Colonic mucosa (tissue), 4 donors: ENCODE data around the gene GXYLT2. TPM values are rescaled to one million over a fixed set of nuclear protein-coding genes. Genes with fewer than 3 reads are reported as not detected.

Experiments
- DNase-seq: peaks from one replicate; pipeline ENCODE4 v3.0.0-alpha.2; 2020
- H3K27ac ChIP-seq: fragments of 200-600 bp; one replicate; pipeline ENCODE4 v1.8.0; 2021
- H3K27me3 ChIP-seq: fragments of 200-600 bp; one replicate; pipeline ENCODE4 v1.8.0; 2021
- H3K36me3 ChIP-seq: fragments of 200-600 bp; one replicate; pipeline ENCODE4 v1.8.0; 2021
- H3K4me1 ChIP-seq: fragments of 200-600 bp; one replicate; pipeline ENCODE4 v1.8.0; 2021; ENCODE audit warnings: mild to moderate bottlenecking
- H3K4me3 ChIP-seq: fragments of 200-600 bp; one replicate; pipeline ENCODE4 v1.8.0; 2021
- H3K9ac ChIP-seq, 2 donors: one replicate each; pipeline ENCODE4 v1.7.0; 2013; ENCODE audit warnings: control low read depth in 2 of 2, low read depth in 2 of 2, low read length in 2 of 2
- H3K9me3 ChIP-seq: fragments of 200-600 bp; one replicate; pipeline ENCODE4 v1.8.0; 2021
- intact Hi-C: fragments of 100-400 bp; cut with DNase I; formaldehyde crosslinking; loops from one replicate; pipeline ENCODE4 v1.14.1; 2022
- total RNA-seq, 2 donors: library from RNA; stranded (reverse); fragmentation: NEBNext Ultra II Directional in 1 of 2; extraction: Animal tissue kit (Norgen Biotek cat#: 25700) in 1 of 2; gene quantifications; one replicate each; pipeline ENCODE4 v1.2.1, GENCODE V29; 2021
- TF ChIP-seq, protein P1 (sequence below): fragments of 200-600 bp; IDR thresholded peaks from one replicate; pipeline ENCODE4 v1.8.0; 2022; ENCODE audit warnings: antibody characterized with exemption, mild to moderate bottlenecking
- donor health status: healthy.
- donor health status: DM: no; HTN: no; CAD: no.
- donor health status: DM: no; HTN: no; CAD: no.

GXYLT2 gene
- total RNA-seq, 2 donors from 2014 or later = 7.3 to 8.4 TPM

DNA sequence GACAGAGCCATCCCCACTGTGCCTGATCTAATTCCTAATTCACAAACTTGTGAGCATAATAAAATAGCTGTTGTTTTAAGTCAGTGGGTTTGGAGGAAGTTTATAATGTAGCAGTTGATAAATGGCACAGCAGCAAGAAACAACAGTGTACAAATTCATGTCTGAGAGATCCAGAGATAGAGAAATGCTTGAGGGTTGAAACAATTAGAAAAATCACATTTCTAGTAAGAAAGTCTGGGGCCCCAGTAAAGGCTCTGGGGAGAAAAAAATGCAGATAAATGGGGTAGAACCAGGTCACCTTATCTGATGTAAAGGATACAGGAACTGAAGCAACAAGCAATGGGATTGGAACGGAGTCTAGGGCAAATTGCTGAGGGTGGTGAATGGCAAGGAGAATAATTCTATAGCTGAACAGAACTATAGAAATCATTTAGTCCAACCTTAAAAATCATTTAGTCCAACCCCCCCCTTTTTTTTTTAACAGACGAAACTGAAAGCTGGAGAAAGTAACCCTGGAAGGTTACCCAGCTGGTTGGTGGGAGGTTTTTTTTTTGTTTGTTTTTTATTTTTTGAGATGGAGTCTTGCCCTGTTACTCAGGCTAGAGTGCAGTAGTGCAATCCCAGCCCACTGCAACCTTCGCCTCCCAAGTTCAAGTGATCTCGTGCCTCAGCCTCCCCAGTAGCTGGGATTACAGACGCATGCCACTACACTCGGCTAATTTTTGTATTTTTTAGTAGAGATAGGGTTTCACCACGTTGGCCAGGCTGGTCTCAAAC, 25.3 kb upstream of the GXYLT2 start:
- Histone ChIP-seq H3K27me3 (no peaks in the 10 kb centered on the region), H3K9ac (no peak overlapping the region), H3K36me3 (no peaks in the 10 kb centered on the region), H3K4me1 (no peaks in the 10 kb centered on the region), H3K9me3 (no peaks in the 10 kb centered on the region), H3K4me3 (no peak overlapping the region), H3K27ac (no peak overlapping the region)
- no peak for DNase-seq
- intact Hi-C loops = no loop called here
- TF ChIP-seq, protein P1, sequence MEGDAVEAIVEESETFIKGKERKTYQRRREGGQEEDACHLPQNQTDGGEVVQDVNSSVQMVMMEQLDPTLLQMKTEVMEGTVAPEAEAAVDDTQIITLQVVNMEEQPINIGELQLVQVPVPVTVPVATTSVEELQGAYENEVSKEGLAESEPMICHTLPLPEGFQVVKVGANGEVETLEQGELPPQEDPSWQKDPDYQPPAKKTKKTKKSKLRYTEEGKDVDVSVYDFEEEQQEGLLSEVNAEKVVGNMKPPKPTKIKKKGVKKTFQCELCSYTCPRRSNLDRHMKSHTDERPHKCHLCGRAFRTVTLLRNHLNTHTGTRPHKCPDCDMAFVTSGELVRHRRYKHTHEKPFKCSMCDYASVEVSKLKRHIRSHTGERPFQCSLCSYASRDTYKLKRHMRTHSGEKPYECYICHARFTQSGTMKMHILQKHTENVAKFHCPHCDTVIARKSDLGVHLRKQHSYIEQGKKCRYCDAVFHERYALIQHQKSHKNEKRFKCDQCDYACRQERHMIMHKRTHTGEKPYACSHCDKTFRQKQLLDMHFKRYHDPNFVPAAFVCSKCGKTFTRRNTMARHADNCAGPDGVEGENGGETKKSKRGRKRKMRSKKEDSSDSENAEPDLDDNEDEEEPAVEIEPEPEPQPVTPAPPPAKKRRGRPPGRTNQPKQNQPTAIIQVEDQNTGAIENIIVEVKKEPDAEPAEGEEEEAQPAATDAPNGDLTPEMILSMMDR = no peak

DNA sequence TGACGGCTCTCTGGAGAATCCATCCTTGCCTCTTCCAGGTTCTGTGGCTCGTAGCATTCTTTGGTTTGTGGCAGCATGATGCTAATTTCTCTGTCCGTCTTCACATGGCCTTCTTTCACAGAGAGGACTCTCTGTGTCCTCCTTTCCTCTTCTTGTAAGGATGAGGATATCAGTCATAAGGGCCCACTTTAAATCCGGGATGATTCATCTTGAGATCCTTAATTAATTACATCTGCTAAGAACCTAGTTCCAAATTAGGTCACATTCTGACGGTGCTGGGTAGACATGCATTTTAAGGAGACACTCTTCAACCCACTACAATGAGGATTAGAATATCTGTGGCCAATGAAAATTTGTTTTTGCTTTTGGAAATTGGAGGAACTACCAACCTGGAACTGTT, 15.7 kb upstream of the GXYLT2 start:
- no peak overlapping the region for H3K9ac ChIP-seq
- intact Hi-C loops = no loop called here

DNA sequence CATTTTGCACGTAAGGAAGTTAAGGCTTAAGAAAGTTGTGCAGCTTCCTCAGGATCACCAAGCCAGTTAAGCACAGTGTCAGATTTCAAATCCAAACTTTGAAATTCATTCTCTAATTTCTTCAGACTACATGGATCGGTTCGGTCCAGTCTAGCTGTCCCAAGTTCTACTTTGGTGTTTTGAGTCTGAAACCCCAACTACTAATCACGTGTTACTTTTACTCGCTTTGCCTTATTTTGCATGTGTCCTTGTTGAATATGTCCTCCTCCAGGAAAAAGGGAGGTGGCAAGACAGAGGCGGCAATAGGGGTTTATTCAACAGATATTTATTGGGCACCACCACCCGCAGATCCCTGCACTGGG, 522 bp upstream of the GXYLT2 start:
- intact Hi-C loops = no loop called here
- H3K9me3 ChIP-seq = no peaks in the 10 kb centered on the region
- H3K4me1 ChIP-seq = no peaks in the 10 kb centered on the region
- H3K27me3 ChIP-seq = no peaks in the 10 kb centered on the region
- TF ChIP-seq, protein P1 = no peak
- H3K36me3 ChIP-seq = no peaks in the 10 kb centered on the region
- peak; percentile 24 for DNase-seq
- peak overlapping the region; percentile 31 for H3K4me3 ChIP-seq
- H3K9ac ChIP-seq = peak overlapping the region in 1 of 2 donors; percentile 67
- peak overlapping the region; percentile 11 for H3K27ac ChIP-seq

More for the DNA sequence above, 15.7 kb upstream of the GXYLT2 start:
- no peaks in the 10 kb centered on the region for H3K27me3 ChIP-seq
- no peak for DNase-seq
- H3K9me3 ChIP-seq = no peaks in the 10 kb centered on the region
- no peaks in the 10 kb centered on the region for H3K36me3 ChIP-seq
- TF ChIP-seq, protein P1 = no peak
- H3K27ac ChIP-seq = no peak overlapping the region
- H3K4me1 ChIP-seq = no peaks in the 10 kb centered on the region
- H3K4me3 ChIP-seq = no peak overlapping the region

DNA sequence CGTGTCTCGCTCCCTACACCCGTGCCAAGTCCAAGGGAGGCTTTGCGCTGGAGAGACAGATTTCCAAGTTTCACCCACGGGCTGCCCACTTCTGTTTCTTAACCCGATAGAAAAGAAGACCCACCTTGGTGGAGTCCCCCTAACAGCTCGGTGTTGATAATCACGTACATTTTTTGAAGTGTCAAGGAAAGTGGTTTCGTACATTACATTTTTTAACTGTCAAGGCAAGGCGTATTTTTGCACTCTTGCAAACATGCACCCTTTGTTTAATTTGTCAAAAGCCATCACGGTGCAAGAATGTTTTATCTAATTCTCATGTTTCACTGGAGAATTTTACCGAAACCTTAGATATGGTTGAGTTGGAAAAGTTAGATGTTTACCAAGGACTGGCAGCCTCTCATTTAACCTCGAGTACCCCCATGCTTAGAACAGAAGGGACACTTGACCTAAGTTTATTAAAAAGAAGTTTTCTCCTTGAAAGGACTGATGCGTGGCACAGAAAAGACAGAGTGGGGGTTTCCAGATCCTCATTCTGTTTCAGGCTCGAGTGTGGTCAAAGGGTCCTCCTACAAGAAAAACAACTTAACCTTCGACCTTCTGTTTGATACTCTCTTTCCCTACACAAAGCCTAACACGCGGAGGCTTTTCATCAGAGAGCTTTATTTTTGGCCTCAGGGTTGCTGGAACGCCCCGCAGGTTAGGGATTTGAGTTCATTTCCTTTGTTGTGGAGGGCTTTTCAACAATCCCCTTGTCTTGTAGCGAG, 882 bp downstream of the GXYLT2 start:
- peak overlapping the region; percentile 22 for H3K4me3 ChIP-seq
- H3K9ac ChIP-seq = peak overlapping the region; percentile 40 to 76
- H3K4me1 ChIP-seq = no peaks in the 10 kb centered on the region
- TF ChIP-seq, protein P1 = no peak
- H3K9me3 ChIP-seq = no peaks in the 10 kb centered on the region
- no peak overlapping the region for H3K27ac ChIP-seq
- peak; percentile 38 for DNase-seq
- intact Hi-C loops = no loop called here
- H3K27me3 ChIP-seq = no peaks in the 10 kb centered on the region
- H3K36me3 ChIP-seq = no peaks in the 10 kb centered on the region

DNA sequence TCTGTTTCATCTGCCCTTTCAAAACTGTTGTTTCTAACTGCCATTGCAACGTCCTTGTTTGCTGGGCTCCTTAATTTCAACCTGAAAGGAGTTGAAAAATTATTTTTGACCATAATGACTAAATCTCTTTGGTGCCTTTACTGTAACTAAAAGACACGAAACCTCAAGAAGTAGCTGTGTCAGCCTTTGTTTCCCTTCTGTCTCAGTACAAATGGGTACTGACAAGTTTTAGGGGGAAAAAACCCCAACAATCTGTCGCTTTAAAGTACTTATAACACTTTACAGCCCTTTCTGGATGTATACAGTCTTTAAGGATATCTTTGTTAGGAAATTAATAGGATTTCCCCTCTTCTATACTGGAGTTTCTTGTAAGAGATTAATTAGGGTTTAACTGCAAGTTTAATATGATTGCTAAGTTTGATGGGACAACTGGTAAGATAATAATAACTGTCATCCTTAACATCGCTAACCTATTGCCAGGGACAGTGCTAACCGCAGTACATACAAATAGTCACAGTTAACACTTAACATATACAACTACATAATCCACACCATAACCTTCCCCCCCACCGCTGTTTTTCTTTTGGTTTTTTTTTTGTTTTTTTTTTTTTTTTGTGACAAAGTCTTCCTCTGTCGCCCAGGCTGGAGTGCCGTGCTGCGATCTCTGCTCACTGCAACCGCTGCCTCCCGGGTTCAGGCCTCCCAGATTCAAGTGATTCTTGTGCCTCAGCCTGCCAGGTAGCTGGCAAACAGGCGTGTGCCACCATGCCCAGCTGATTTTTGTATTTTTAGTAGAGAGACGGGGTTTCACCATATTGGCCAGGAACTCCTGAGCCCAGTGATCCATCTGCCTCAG, 1.7 kb downstream of the GXYLT2 start:
- Histone ChIP-seq H3K9ac (peak overlapping the region in 1 of 2 donors; percentile 76), H3K27ac (no peak overlapping the region), H3K4me3 (no peak overlapping the region), H3K4me1 (no peaks in the 10 kb centered on the region), H3K27me3 (no peaks in the 10 kb centered on the region), H3K36me3 (no peaks in the 10 kb centered on the region), H3K9me3 (no peaks in the 10 kb centered on the region)
- TF ChIP-seq, protein P1 = no peak
- intact Hi-C loops = no loop called here
- no peak for DNase-seq
